Fibroblast of lung (primary cell): ENCODE data around the gene CTDSPL. TPM values are rescaled to one million over a fixed set of nuclear protein-coding genes. Genes with fewer than 3 reads are reported as not detected.
A peak's percentile ranks its signal among the peaks of the same experiment; 100 is the strongest.

Experiments
- DNase-seq, 2 donors: peaks; one replicate each; pipeline versions ENCODE4 v3.0.0 to v3.0.0-alpha.2; 2010; ENCODE audit warnings: low read depth in 2 of 2
- H2AFZ ChIP-seq: 2 replicates; pipeline ENCODE4 v1.5.1; 2012; ENCODE audit warnings: low read length, control low read depth, inconsistent platforms
- H3K27ac ChIP-seq: 2 replicates; pipeline ENCODE4 v1.5.1; 2011; ENCODE audit warnings: low read length, control low read depth; ENCODE audit not compliant: insufficient read depth
- H3K27me3 ChIP-seq: 2 replicates; pipeline ENCODE4 v1.5.1; 2011; ENCODE audit warnings: mild to moderate bottlenecking, low read length; ENCODE audit not compliant: control insufficient read depth, insufficient read depth
- H3K36me3 ChIP-seq: 2 replicates; pipeline ENCODE4 v1.5.1; 2011; ENCODE audit warnings: low read length; ENCODE audit not compliant: control insufficient read depth, insufficient read depth
- H3K4me1 ChIP-seq: 2 replicates; pipeline ENCODE4 v1.5.1; 2011; ENCODE audit warnings: low read length; ENCODE audit not compliant: control insufficient read depth, insufficient read depth; ENCODE audit errors: extremely low read depth
- H3K4me2 ChIP-seq: 2 replicates; pipeline ENCODE4 v1.5.1; 2011; ENCODE audit warnings: low read length, control low read depth; ENCODE audit not compliant: insufficient read depth; ENCODE audit errors: extremely low read depth
- H3K4me3 ChIP-seq, 4 experiments: fragments of 200-600 bp in 1 of 4; sonication (generic) in 1 of 4; replicated peaks in 1 of 4; 2 replicates each; pipeline ENCODE4 v1.5.1; 2011 to 2016; ENCODE audit warnings: low read length in 4 of 4, low read depth in 3 of 4, mild to moderate bottlenecking in 3 of 4, control low read depth in 2 of 4, inconsistent platforms in 1 of 4, mixed read lengths in 1 of 4; ENCODE audit not compliant: insufficient read depth in 1 of 4; ENCODE audit errors: control extremely low read depth in 1 of 4
- H3K79me2 ChIP-seq: 2 replicates; pipeline ENCODE4 v1.5.1; 2012; ENCODE audit warnings: mild to moderate bottlenecking, low read length, inconsistent platforms; ENCODE audit not compliant: control insufficient read depth, insufficient read depth
- H3K9ac ChIP-seq: 2 replicates; pipeline ENCODE4 v1.5.1; 2011; ENCODE audit warnings: mild to moderate bottlenecking, low read length, control low read depth; ENCODE audit not compliant: insufficient read depth
- H3K9me3 ChIP-seq: 2 replicates; pipeline ENCODE4 v1.5.1; 2012; ENCODE audit warnings: low read depth, low read length; ENCODE audit not compliant: control insufficient read depth, insufficient read depth
- H4K20me1 ChIP-seq: 2 replicates; pipeline ENCODE4 v1.5.1; 2011; ENCODE audit warnings: low read length; ENCODE audit not compliant: control insufficient read depth, insufficient read depth; ENCODE audit errors: extremely low read depth
- EZH2 ChIP-seq: IDR thresholded peaks from 2 replicates; pipeline ENCODE4 v1.5.1; 2012; ENCODE audit warnings: low read length, control low read depth, mild to moderate bottlenecking; ENCODE audit errors: missing control alignments
- polyA plus RNA-seq, 2 donors: library from polyadenylated mRNA; depleted of rRNA in 1 of 2; stranded (reverse) in 1 of 2; unstranded in 1 of 2; fragments of >200 nt; gene quantifications; 2 replicates each; pipeline ENCODE4 v1.2.1, GENCODE V29; 2011 to 2012; ENCODE audit warnings: missing spikeins in 1 of 2
- total RNA-seq: library from RNA; depleted of rRNA; stranded (reverse); fragments of >200 nt; gene quantifications from 2 replicates; pipeline ENCODE4 v1.2.1, GENCODE V29; 2014
- TF ChIP-seq, protein P1 (sequence below), 2 donors: IDR thresholded peaks in 1 of 2; conservative IDR thresholded peaks in 1 of 2; 1 replicate in 1 of 2; 2 replicates in 1 of 2; pipeline ENCODE4 v1.5.1; 2011 to 2012; ENCODE audit warnings: low read length in 2 of 2, control low read depth in 1 of 2, inconsistent platforms in 1 of 2, low read depth in 1 of 2, mild to moderate bottlenecking in 1 of 2

The CTDSPL gene
- total and polyA plus RNA-seq, 2 donors (not counting 1 experiment from before 2014, with no cell fraction given), result 34.0 to 51.5 TPM

DNA sequence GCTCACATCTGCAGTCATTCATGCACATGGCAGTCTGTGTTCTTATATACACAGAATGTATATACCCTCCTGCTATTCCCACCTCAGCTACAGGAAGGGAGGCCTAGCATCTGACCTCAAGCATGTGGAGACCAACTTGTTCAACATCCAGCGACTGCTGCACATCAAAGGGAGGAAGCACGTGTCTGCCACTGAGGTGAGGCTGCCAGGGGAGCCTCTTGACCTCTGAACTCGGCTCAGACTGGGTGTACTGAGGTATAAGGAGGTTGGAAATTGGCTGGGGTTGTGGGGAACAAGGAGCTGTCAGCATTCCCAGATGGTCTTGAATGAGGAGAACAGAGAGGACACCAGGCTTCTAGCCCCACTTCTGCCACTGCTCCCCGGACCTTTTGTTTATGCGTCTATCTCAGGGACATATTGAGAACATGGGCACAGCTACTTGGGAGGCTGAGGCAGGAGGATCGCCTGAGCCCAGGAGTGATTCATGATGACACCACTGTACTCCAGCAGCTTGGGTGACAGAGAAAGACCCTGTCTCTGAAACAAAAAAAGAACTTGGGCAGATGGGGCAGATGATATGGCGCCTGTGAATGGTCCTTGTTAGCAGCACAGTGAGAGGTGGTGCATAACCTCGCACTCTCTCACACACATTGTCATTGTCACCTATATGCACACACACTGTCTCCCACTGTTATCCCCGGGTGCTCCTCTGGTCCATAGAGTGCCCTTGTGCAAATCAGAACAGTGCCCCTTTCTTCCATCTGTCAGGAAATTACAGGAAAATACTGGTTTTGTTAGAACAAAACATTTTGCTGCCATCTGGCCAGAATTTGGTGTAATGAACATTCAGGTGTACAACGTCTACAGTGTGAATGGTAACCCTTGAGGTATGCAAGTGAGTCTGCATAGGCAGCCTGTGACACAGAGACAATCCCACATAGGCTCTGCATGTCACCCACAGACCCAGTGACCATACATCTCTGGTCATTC is 134.3 kb downstream of the CTDSPL start:
- no peak overlapping the region for H3K4me2 ChIP-seq

DNA sequence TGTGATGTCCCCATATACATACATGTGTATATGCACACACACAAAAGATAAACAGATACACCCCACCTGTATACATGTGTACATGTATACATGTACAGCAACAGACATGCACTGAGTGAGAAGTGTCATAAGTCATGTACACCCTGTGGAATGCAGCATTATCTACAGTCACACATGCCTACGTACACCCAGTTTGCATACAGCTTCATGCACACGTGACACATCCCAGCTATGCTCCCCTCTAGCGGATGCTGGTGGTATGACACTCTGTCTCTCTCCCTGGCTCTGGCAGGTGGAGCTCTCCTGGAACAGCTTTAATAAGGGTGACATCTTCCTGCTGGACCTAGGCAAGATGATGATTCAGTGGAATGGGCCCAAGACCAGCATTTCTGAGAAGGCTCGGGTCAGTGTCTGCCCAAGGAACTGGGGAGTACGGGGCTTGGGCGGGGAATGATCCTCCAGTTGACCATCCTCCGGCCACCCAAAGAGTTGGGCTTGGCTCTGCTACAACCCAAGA is 135.2 kb downstream of the CTDSPL start:
- peaks cover 9% of the 10 kb centered on the region for H3K4me1 ChIP-seq
- no peak overlapping the region for H2AFZ ChIP-seq
- H3K4me2 ChIP-seq, result no peak overlapping the region
- H3K27ac ChIP-seq, result no peak overlapping the region
- no peaks in the 10 kb centered on the region for H3K27me3 ChIP-seq
- H3K79me2 ChIP-seq, result no peaks in the 10 kb centered on the region
- H3K36me3 ChIP-seq, result peaks cover 3% of the 10 kb centered on the region
- H3K4me3 ChIP-seq, result no peak overlapping the region
- peak; percentile 71 to 74 for DNase-seq
- TF ChIP-seq, protein P1, sequence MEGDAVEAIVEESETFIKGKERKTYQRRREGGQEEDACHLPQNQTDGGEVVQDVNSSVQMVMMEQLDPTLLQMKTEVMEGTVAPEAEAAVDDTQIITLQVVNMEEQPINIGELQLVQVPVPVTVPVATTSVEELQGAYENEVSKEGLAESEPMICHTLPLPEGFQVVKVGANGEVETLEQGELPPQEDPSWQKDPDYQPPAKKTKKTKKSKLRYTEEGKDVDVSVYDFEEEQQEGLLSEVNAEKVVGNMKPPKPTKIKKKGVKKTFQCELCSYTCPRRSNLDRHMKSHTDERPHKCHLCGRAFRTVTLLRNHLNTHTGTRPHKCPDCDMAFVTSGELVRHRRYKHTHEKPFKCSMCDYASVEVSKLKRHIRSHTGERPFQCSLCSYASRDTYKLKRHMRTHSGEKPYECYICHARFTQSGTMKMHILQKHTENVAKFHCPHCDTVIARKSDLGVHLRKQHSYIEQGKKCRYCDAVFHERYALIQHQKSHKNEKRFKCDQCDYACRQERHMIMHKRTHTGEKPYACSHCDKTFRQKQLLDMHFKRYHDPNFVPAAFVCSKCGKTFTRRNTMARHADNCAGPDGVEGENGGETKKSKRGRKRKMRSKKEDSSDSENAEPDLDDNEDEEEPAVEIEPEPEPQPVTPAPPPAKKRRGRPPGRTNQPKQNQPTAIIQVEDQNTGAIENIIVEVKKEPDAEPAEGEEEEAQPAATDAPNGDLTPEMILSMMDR (conservative IDR thresholded peaks at IDR 0.05 in 1 of 2, IDR thresholded peaks at IDR 0.05 in 1 of 2; ENCODE audit: low read depth in 1 of 2, low read length in 2 of 2), result peak; percentile 74 to 97
- no peak for TF ChIP-seq EZH2
- no peaks in the 10 kb centered on the region for H4K20me1 ChIP-seq
- H3K9ac ChIP-seq, result no peak overlapping the region
- no peaks in the 10 kb centered on the region for H3K9me3 ChIP-seq

More for the DNA sequence above, 134.3 kb downstream of the CTDSPL start:
- Histone ChIP-seq H3K9me3 (no peaks in the 10 kb centered on the region), H2AFZ (no peak overlapping the region), H4K20me1 (no peaks in the 10 kb centered on the region), H3K27me3 (no peaks in the 10 kb centered on the region), H3K27ac (no peak overlapping the region), H3K4me1 (peaks cover 9% of the 10 kb centered on the region), H3K9ac (no peak overlapping the region), H3K4me3 (no peak overlapping the region), H3K79me2 (no peaks in the 10 kb centered on the region), H3K36me3 (peaks cover 3% of the 10 kb centered on the region)
- no peak for DNase-seq
- TF ChIP-seq EZH2, result no peak
- TF ChIP-seq, protein P1 (conservative IDR thresholded peaks at IDR 0.05 in 1 of 2, IDR thresholded peaks at IDR 0.05 in 1 of 2; ENCODE audit: low read depth in 1 of 2, low read length in 2 of 2), result no peak

DNA sequence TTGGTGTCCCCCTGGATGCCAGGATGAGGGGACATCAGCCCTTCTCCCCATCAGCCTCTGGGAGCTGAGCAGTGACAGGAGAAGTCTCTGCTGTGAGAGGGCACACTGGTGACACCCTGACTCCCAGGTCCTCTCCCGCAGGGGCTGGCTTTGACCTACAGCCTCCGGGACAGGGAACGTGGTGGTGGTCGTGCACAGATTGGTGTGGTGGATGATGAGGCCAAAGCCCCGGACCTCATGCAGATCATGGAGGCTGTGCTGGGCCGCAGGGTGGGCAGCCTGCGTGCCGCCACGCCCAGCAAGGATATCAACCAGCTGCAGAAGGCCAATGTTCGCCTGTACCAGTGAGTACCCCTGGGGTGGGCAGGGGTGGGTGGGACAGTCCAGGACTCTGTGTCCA is 135.7 kb downstream of the CTDSPL start:
- Histone ChIP-seq H3K9me3 (no peaks in the 10 kb centered on the region), H4K20me1 (no peaks in the 10 kb centered on the region), H3K79me2 (no peaks in the 10 kb centered on the region), H3K27me3 (no peaks in the 10 kb centered on the region), H3K27ac (no peak overlapping the region), H3K4me1 (peaks cover 9% of the 10 kb centered on the region), H2AFZ (no peak overlapping the region), H3K9ac (no peak overlapping the region), H3K4me2 (no peak overlapping the region), H3K4me3 (no peak overlapping the region), H3K36me3 (peaks cover 3% of the 10 kb centered on the region)
- no peak for DNase-seq
- TF ChIP-seq, protein P1 (conservative IDR thresholded peaks at IDR 0.05 in 1 of 2, IDR thresholded peaks at IDR 0.05 in 1 of 2; ENCODE audit: low read depth in 1 of 2, low read length in 2 of 2), result no peak
- TF ChIP-seq EZH2, result no peak
